RWPE2 (cell line): ENCODE measurements around the gene C19orf67.

Source experiments
- ATAC-seq: fragments of 200-7000 bp; cut with Tn5 transposase; 3 replicates; pipeline ENCODE4 v1.9.1; 2021; ENCODE audit warnings: low read depth
- DNase-seq: peaks from one replicate; pipeline ENCODE4 v3.0.0-alpha.2; 2020; ENCODE audit warnings: low spot score
- H3K27ac ChIP-seq: fragments of 450-650 bp; 2 replicates; pipeline ENCODE4 v1.5.1; 2017; ENCODE audit warnings: mild to moderate bottlenecking; ENCODE audit not compliant: poor library complexity, severe bottlenecking
- H3K27me3 ChIP-seq: fragments of 250-450 bp; sonication (Bioruptor Pico); 2 replicates; pipeline ENCODE4 v1.5.1; 2021; ENCODE audit warnings: mild to moderate bottlenecking, moderate library complexity; ENCODE audit not compliant: insufficient read depth, poor library complexity, severe bottlenecking
- H3K36me3 ChIP-seq: fragments of 250-450 bp; sonication (Bioruptor Pico); 2 replicates; pipeline ENCODE4 v1.5.1; 2020; ENCODE audit warnings: low read depth, mild to moderate bottlenecking, moderate library complexity
- H3K4me1 ChIP-seq: fragments of 250-450 bp; sonication (Bioruptor Pico); 2 replicates; pipeline ENCODE4 v1.5.1; 2021; ENCODE audit warnings: mild to moderate bottlenecking, moderate library complexity; ENCODE audit not compliant: insufficient read depth, poor library complexity, severe bottlenecking
- H3K4me3 ChIP-seq: fragments of 250-450 bp; sonication (Bioruptor Pico); 2 replicates; pipeline ENCODE4 v1.5.1; 2021; ENCODE audit warnings: mild to moderate bottlenecking, moderate library complexity; ENCODE audit not compliant: severe bottlenecking
- H3K9me3 ChIP-seq: fragments of 250-450 bp; sonication (Bioruptor Pico); 2 replicates; pipeline ENCODE4 v1.5.1; 2021; ENCODE audit warnings: mild to moderate bottlenecking, moderate library complexity; ENCODE audit not compliant: severe bottlenecking
- TF ChIP-seq, protein P1 (sequence below): fragments of 450-650 bp; IDR thresholded peaks from one replicate; pipeline ENCODE4 v1.5.1; 2017; ENCODE audit warnings: mild to moderate bottlenecking, moderate library complexity; ENCODE audit not compliant: poor library complexity, severe bottlenecking

Gene C19orf67

DNA sequence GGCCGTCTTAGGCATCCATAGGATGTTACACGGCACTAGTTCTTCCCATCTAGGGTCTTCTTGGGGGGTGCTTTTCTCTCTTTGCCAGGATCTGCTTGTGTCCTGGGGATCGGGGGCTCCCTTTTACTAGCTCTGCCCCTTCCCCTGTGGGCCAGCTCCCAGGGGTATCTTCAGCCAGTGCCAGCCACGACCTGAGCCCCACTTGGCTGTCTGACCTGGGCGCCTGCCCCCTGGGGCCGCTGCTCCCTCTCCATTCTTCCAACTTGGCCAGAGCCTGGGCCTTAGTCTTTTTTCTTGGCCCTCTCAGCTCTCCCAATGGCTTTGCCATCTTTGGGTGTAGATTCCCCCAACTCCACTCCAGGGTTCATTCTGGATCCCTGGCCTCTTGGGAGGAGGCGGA, 28.9 kb upstream of the C19orf67 start:
- ATAC-seq: no peak
- no peak overlapping the region for H3K27ac ChIP-seq
- TF ChIP-seq, protein P1, sequence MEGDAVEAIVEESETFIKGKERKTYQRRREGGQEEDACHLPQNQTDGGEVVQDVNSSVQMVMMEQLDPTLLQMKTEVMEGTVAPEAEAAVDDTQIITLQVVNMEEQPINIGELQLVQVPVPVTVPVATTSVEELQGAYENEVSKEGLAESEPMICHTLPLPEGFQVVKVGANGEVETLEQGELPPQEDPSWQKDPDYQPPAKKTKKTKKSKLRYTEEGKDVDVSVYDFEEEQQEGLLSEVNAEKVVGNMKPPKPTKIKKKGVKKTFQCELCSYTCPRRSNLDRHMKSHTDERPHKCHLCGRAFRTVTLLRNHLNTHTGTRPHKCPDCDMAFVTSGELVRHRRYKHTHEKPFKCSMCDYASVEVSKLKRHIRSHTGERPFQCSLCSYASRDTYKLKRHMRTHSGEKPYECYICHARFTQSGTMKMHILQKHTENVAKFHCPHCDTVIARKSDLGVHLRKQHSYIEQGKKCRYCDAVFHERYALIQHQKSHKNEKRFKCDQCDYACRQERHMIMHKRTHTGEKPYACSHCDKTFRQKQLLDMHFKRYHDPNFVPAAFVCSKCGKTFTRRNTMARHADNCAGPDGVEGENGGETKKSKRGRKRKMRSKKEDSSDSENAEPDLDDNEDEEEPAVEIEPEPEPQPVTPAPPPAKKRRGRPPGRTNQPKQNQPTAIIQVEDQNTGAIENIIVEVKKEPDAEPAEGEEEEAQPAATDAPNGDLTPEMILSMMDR: no peak

DNA sequence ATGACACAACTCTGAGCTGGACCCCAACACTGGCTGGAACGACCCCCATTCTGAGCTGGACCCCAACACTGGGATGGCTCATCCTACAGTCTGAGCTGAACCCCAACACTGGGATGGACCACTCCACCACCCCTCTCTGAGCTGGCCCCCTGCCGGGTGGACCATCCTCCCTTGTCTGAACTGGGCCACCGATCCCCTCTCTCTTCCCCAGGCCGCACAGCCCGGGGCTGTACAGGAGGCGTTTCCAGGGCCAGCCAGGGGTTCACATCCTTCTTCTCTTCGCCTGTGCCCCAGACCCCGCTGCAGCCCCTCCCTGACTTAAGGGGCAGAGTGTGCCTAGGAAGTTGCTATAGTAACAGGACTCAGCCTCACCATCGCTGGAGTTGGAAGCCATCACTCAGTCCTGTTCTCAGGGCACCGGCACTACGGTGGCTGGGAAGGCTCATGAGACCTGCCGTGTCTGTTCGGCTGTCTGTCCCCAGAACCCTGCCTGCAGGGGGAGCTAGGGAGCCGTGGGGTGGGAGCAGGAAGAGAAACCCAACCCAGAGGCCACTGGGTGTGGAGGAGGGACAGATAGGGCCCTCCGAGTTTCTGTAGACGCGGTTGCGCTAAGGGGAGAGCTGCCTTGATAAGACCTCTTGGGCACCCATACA, 28.3 kb upstream of the C19orf67 start:
- H3K27me3 ChIP-seq: no peaks in the 10 kb centered on the region
- H3K36me3 ChIP-seq: no peaks in the 10 kb centered on the region
- ATAC-seq (no peak), DNase-seq (no peak)
- no peak overlapping the region for H3K4me3 ChIP-seq
- no peaks in the 10 kb centered on the region for H3K9me3 ChIP-seq
- H3K4me1 ChIP-seq: peaks cover 4% of the 10 kb centered on the region
- no peak overlapping the region for H3K27ac ChIP-seq
- TF ChIP-seq, protein P1: no peak

More for the DNA sequence above, 28.9 kb upstream of the C19orf67 start:
- Histone ChIP-seq H3K36me3 (no peaks in the 10 kb centered on the region), H3K9me3 (no peaks in the 10 kb centered on the region), H3K4me3 (no peak overlapping the region), H3K4me1 (peaks cover 8% of the 10 kb centered on the region), H3K27me3 (no peaks in the 10 kb centered on the region)
- no peak for DNase-seq

DNA sequence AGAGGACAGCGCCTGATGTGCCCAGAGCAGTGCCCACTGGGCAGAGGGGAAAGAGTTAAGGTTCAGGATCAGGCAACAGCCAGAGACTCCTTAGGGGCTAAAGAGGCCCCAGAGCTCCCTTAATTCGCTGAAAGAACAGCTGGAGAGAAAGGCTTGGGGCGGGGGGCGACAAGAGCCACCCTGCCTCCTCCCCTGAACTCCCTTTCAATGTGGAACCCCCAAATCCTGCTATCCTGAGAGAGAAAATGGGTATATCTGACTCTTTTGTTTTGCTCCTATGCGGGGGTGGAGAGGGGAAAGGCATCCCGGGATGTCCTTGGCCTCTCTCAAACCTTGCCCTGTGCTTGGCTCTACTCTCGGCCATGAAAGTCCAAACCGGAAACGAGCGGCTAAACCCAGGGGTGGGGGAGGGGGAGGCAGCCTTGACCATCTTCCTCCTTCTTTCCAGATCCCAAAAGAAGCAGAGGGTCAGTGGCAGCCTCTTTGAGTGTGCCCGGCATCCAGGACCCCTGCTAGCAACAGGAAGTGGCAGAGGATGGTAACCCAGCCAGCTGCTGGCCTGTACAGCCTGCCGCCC, 27.3 kb upstream of the C19orf67 start:
- Histone ChIP-seq H3K27me3 (no peaks in the 10 kb centered on the region), H3K9me3 (no peaks in the 10 kb centered on the region), H3K4me1 (no peaks in the 10 kb centered on the region), H3K36me3 (no peaks in the 10 kb centered on the region), H3K27ac (peak overlapping the region; percentile 15), H3K4me3 (no peak overlapping the region)
- TF ChIP-seq, protein P1: no peak
- ATAC-seq (no peak), DNase-seq (no peak)

DNA sequence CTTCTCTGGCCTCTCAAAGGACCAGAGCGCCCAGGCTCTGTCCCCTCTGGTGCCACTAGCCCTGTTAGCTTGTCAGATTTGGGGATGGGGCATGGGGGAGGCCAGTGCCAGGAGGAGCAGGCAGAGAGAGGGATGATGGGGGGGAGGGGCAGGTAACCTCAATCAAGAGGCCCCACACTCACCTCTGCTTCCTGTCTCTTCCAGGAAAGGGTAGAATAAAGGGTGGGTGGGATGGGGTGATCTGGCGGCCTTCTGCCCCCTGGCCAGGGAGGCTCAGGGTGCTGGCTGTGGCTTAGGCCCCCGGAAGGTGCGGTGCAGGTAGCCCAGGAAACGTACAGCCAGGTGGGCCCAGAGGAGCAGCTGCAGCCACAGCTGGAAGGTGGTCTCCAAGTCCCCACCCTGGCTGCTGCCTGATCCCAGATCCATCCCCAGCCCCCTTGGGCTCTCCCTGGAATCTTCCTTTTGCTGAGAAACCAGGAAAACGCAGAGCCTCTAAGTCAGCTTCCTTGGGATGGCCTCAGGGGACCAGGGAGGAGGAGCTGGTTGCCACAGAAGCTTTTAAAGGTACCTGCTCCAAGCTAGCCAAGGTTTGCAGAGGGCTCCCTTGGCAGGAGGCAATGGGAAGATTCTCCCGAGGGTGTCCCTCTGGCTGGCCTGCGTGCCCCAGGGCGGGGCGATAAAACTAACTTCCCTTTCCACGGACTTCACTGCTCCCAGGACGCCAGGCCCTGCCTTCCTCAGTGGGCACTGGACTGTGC, 26.6 kb upstream of the C19orf67 start:
- TF ChIP-seq, protein P1: no peak
- Histone ChIP-seq H3K27me3 (no peaks in the 10 kb centered on the region), H3K9me3 (no peaks in the 10 kb centered on the region), H3K4me1 (no peaks in the 10 kb centered on the region), H3K27ac (peak overlapping the region; percentile 15), H3K36me3 (no peaks in the 10 kb centered on the region), H3K4me3 (no peak overlapping the region)
- DNase-seq (no peak), ATAC-seq (peak; percentile 30; the same call in 2 of the 3 replicates)
